HCT116 (cell line): ENCODE results near the gene CA5B.

Experiments
- CEBPB ChIP-seq: IDR thresholded peaks from 2 replicates; pipeline ENCODE4 v1.6.1; 2012; ENCODE audit warnings: low read depth
- EZH2 ChIP-seq: fragments of 200-600 bp; sonication (generic); IDR thresholded peaks from 2 replicates; pipeline ENCODE4 v1.6.1; 2017; ENCODE audit warnings: antibody characterized with exemption, mixed run types
- MAX ChIP-seq: IDR thresholded peaks from 2 replicates; pipeline ENCODE4 v1.6.1; 2012
- POLR2A ChIP-seq: IDR thresholded peaks from 2 replicates; pipeline ENCODE4 v1.7.0; 2011; ENCODE audit warnings: borderline replicate concordance; ENCODE audit not compliant: insufficient read depth, insufficient read length; ENCODE audit errors: extremely low read depth
- TF ChIP-seq, protein P1 (sequence below), 3 experiments: fragments of 200-600 bp in 1 of 3; sonication (generic) in 1 of 3; IDR thresholded peaks in 2 of 3; conservative IDR thresholded peaks in 1 of 3; 2 replicates each; pipeline ENCODE4 v1.5.1; 2012 to 2017; ENCODE audit warnings: low read depth in 2 of 3, low read length in 2 of 3, antibody characterized with exemption in 1 of 3, borderline replicate concordance in 1 of 3, control low read depth in 1 of 3, mild to moderate bottlenecking in 1 of 3, mixed read lengths in 1 of 3, mixed run types in 1 of 3, moderate library complexity in 1 of 3; ENCODE audit not compliant: insufficient read depth in 1 of 3

GRCh38 chrX:15702488-15703371 lies 35.3 kb upstream of the CA5B start:
- no peak for TF ChIP-seq MAX
- TF ChIP-seq EZH2 = no peak
- no peak for TF ChIP-seq POLR2A
- TF ChIP-seq CEBPB = no peak
- TF ChIP-seq, protein P1, sequence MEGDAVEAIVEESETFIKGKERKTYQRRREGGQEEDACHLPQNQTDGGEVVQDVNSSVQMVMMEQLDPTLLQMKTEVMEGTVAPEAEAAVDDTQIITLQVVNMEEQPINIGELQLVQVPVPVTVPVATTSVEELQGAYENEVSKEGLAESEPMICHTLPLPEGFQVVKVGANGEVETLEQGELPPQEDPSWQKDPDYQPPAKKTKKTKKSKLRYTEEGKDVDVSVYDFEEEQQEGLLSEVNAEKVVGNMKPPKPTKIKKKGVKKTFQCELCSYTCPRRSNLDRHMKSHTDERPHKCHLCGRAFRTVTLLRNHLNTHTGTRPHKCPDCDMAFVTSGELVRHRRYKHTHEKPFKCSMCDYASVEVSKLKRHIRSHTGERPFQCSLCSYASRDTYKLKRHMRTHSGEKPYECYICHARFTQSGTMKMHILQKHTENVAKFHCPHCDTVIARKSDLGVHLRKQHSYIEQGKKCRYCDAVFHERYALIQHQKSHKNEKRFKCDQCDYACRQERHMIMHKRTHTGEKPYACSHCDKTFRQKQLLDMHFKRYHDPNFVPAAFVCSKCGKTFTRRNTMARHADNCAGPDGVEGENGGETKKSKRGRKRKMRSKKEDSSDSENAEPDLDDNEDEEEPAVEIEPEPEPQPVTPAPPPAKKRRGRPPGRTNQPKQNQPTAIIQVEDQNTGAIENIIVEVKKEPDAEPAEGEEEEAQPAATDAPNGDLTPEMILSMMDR (IDR thresholded peaks at IDR 0.05 in 2 of 3, conservative IDR thresholded peaks at IDR 0.05 in 1 of 3; ENCODE audit: borderline replicate concordance in 1 of 3, insufficient read depth in 1 of 3, low read depth in 2 of 3, low read length in 2 of 3) = no peak
